Left lung (tissue), 10 donors: Measurements from ENCODE around the gene FADS2. TPM values are rescaled to one million over a fixed set of nuclear protein-coding genes. Genes with fewer than 3 reads are reported as not detected.

Experiments used
- ATAC-seq: fragments of 200-7000 bp; cut with Tn5 transposase; one replicate; pipeline ENCODE4 v1.9.1; 2020; ENCODE audit warnings: moderate library complexity
- DNase-seq, 4 donors: peaks; one replicate each; pipeline ENCODE4 v3.0.0-alpha.2; 2013 to 2020
- H3K27ac ChIP-seq, 2 donors: fragments of 200-600 bp; sonication (generic) in 1 of 2; one replicate each; pipeline versions ENCODE4 v1.5.0 to v1.8.0; 2020 to 2021
- H3K27me3 ChIP-seq, 2 donors: fragments of 200-600 bp; sonication (generic) in 1 of 2; one replicate each; pipeline versions ENCODE4 v1.5.0 to v1.8.0; 2020 to 2021
- H3K36me3 ChIP-seq, 2 donors: fragments of 200-600 bp; sonication (generic) in 1 of 2; one replicate each; pipeline versions ENCODE4 v1.5.0 to v1.8.0; 2020 to 2021
- H3K4me1 ChIP-seq, 2 donors: fragments of 200-600 bp; one replicate each; pipeline ENCODE4 v1.8.0; 2021
- H3K4me3 ChIP-seq, 2 donors: fragments of 200-600 bp; sonication (generic) in 1 of 2; one replicate each; pipeline versions ENCODE4 v1.5.0 to v1.8.0; 2020 to 2021; ENCODE audit warnings: mild to moderate bottlenecking in 1 of 2
- H3K9me3 ChIP-seq, 2 donors: fragments of 200-600 bp; sonication (generic) in 1 of 2; one replicate each; pipeline versions ENCODE4 v1.5.0 to v1.8.0; 2020 to 2021
- CTCF ChIP-seq, 2 donors: fragments of 200-600 bp; sonication (generic) in 1 of 2; IDR thresholded peaks; one replicate each; pipeline versions ENCODE4 v1.5.0 to v1.8.0; 2021; ENCODE audit warnings: antibody characterized with exemption in 2 of 2
- intact Hi-C, 2 donors: fragments of 100-400 bp; cut with DNase I; formaldehyde crosslinking; loops; one replicate each; pipeline versions ENCODE4 v1.11.2 to v1.14.2; 2022
- polyA plus RNA-seq, 6 donors: library from polyadenylated mRNA; unstranded; fragments of 120-200 nt; gene quantifications; one replicate each; pipeline ENCODE4 v1.2.1, GENCODE V29; 2013; ENCODE audit not compliant: insufficient read length in 6 of 6
- total RNA-seq, 2 donors: library from RNA; stranded (reverse); fragmentation: NEBNext Ultra II Directional; extraction: Animal tissue kit (Norgen Biotek cat#: 25700); gene quantifications; one replicate each; pipeline ENCODE4 v1.2.1, GENCODE V29; 2021
- donor health status: DM: no; HTN: yes; CAD: no.
- donor health status: DM: no; HTN: no; CAD: no.

The FADS2 gene
- total and polyA plus RNA-seq, 8 donors: 45.4 to 295 (median 94.9) TPM

- intact Hi-C loops: no loop called here
Observed at GRCh38 chr11:61863548-61864081, 35.5 kb downstream of the FADS2 start.

GRCh38 chr11:61864814-61865775, 37.0 kb downstream of the FADS2 start:
- Histone ChIP-seq H3K9me3 (no peaks in the 10 kb centered on the region), H3K4me3 (no peak overlapping the region), H3K36me3 (peaks cover 0 to 57% of the 10 kb centered on the region in 2 donors), H3K4me1 (no peaks in the 10 kb centered on the region), H3K27ac (no peak overlapping the region), H3K27me3 (no peaks in the 10 kb centered on the region)
- DNase-seq (no peak), ATAC-seq (no peak)
- TF ChIP-seq CTCF (IDR thresholded peaks at IDR 0.05): no peak
- intact Hi-C loops: no loop called here

More at GRCh38 chr11:61863548-61864081, 35.5 kb downstream of the FADS2 start:
- Histone ChIP-seq H3K27me3 (no peaks in the 10 kb centered on the region), H3K4me1 (no peaks in the 10 kb centered on the region), H3K9me3 (no peaks in the 10 kb centered on the region), H3K27ac (no peak overlapping the region), H3K4me3 (no peak overlapping the region), H3K36me3 (peaks cover 0 to 72% of the 10 kb centered on the region in 2 donors)
- no peak for DNase-seq
- no peak for ATAC-seq
- TF ChIP-seq CTCF (IDR thresholded peaks at IDR 0.05): no peak

GRCh38 chr11:61866231-61866957, 38.3 kb downstream of the FADS2 start:
- DNase-seq: no peak
- Histone ChIP-seq H3K4me1 (peaks cover 0 to 3% of the 10 kb centered on the region in 2 donors), H3K27ac (no peak overlapping the region), H3K9me3 (no peaks in the 10 kb centered on the region), H3K36me3 (peaks cover 0 to 47% of the 10 kb centered on the region in 2 donors), H3K4me3 (no peak overlapping the region), H3K27me3 (peaks cover 0 to 7% of the 10 kb centered on the region in 2 donors)
- no peak for TF ChIP-seq CTCF (IDR thresholded peaks at IDR 0.05)
- ATAC-seq: no peak
- intact Hi-C loops: no loop called here

GRCh38 chr11:61866958-61867343, 38.9 kb downstream of the FADS2 start:
- no peak for ATAC-seq
- DNase-seq: no peak
- intact Hi-C loops: no loop called here
- H3K4me1 ChIP-seq: peaks cover 0 to 7% of the 10 kb centered on the region in 2 donors
- H3K4me3 ChIP-seq: no peak overlapping the region
- H3K36me3 ChIP-seq: peaks cover 0 to 42% of the 10 kb centered on the region in 2 donors
- peaks cover 0 to 8% of the 10 kb centered on the region in 2 donors for H3K27me3 ChIP-seq
- H3K27ac ChIP-seq: no peak overlapping the region
- no peaks in the 10 kb centered on the region for H3K9me3 ChIP-seq
- no peak for TF ChIP-seq CTCF (IDR thresholded peaks at IDR 0.05)
